Stomach (tissue), 4 donors: ENCODE measurements around the gene IQGAP2.

Source experiments
- POLR2A ChIP-seq, 4 donors: fragments of 450-650 bp; IDR thresholded peaks; one replicate each; pipeline ENCODE4 v1.6.1; 2016; ENCODE audit warnings: antibody characterized with exemption in 4 of 4, control low read depth in 2 of 4, mild to moderate bottlenecking in 1 of 4, moderate library complexity in 1 of 4
- TF ChIP-seq, protein P1 (sequence below), 7 experiments: fragments of 450-650 bp in 4 of 7; fragments of 200-600 bp in 3 of 7; sonication (generic) in 3 of 7; IDR thresholded peaks; one replicate each; pipeline ENCODE4 v1.5.1; 2016 to 2019; ENCODE audit warnings: antibody characterized with exemption in 7 of 7, control low read depth in 2 of 7, mild to moderate bottlenecking in 1 of 7

GRCh38 chr5:76487386-76487785, 84.3 kb downstream of the IQGAP2 start:
- no peak for TF ChIP-seq POLR2A (IDR thresholded peaks at IDR 0.05)
- TF ChIP-seq, protein P1, sequence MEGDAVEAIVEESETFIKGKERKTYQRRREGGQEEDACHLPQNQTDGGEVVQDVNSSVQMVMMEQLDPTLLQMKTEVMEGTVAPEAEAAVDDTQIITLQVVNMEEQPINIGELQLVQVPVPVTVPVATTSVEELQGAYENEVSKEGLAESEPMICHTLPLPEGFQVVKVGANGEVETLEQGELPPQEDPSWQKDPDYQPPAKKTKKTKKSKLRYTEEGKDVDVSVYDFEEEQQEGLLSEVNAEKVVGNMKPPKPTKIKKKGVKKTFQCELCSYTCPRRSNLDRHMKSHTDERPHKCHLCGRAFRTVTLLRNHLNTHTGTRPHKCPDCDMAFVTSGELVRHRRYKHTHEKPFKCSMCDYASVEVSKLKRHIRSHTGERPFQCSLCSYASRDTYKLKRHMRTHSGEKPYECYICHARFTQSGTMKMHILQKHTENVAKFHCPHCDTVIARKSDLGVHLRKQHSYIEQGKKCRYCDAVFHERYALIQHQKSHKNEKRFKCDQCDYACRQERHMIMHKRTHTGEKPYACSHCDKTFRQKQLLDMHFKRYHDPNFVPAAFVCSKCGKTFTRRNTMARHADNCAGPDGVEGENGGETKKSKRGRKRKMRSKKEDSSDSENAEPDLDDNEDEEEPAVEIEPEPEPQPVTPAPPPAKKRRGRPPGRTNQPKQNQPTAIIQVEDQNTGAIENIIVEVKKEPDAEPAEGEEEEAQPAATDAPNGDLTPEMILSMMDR (IDR thresholded peaks at IDR 0.05): no peak
